Activated CD4-positive, alpha-beta memory T cell treated with anti-CD3 and anti-CD28 coated beads for 36 hours (primary cell): ENCODE data around the gene FUT6. TPM values are rescaled to one million over a fixed set of nuclear protein-coding genes. Genes with fewer than 3 reads are reported as not detected.

ENCODE experiments used
- CTCF ChIA-PET: fragments of 350-600 bp; sonication (Branson Sonifier 250); formaldehyde crosslinking; loops from one replicate; lab custom pipeline; 2021; ENCODE audit warnings: antibody characterized with exemption, inconsistent platforms; lab: Charles Lee
- POLR2A ChIA-PET: fragments of 350-600 bp; sonication (Branson Sonifier 250); formaldehyde crosslinking; loops from one replicate; lab custom pipeline; 2021; ENCODE audit warnings: antibody characterized with exemption; lab: Charles Lee
- DNase-seq: peaks from one replicate; pipeline ENCODE4 v3.0.0-alpha.2; 2020
- H3K27ac Mint-ChIP-seq: one replicate; pipeline ENCODE4 v1.8.0; 2021; ENCODE audit warnings: mixed read lengths
- H3K27me3 Mint-ChIP-seq: one replicate; pipeline ENCODE4 v1.8.0; 2021; ENCODE audit warnings: mixed read lengths
- H3K36me3 Mint-ChIP-seq: one replicate; pipeline ENCODE4 v1.8.0; 2021; ENCODE audit warnings: mixed read lengths
- H3K4me1 Mint-ChIP-seq: one replicate; pipeline ENCODE4 v1.8.0; 2021; ENCODE audit warnings: low read depth, mixed read lengths
- H3K4me3 Mint-ChIP-seq: one replicate; pipeline ENCODE4 v1.8.0; 2021; ENCODE audit warnings: mild to moderate bottlenecking, mixed read lengths
- H3K9me3 Mint-ChIP-seq: one replicate; pipeline ENCODE4 v1.8.0; 2021; ENCODE audit warnings: mixed read lengths
- intact Hi-C: fragments of 100-400 bp; cut with micrococcal nuclease; formaldehyde crosslinking; loops from one replicate; pipeline ENCODE4 v1.15.1; 2023
- total RNA-seq, 2 experiments: library from RNA; stranded (reverse); gene quantifications; one replicate each; pipeline ENCODE4 v1.2.3, GENCODE V29; 2021

FUT6 gene
- total RNA-seq, 2 experiments from 2014 or later = not detected

- DNase-seq = no peak
- intact Hi-C loops = loop anchor here (10.0 kb wide), 1 partner anchor 1267 kb away; the partner anchor contains the start of gene ZNF557
- CTCF ChIA-PET = interaction anchor here (0.6 to 1.3 kb wide), 4 partner anchors 21 to 112 kb away, joined by 3 to 6 read pairs (median 4); no protein-coding TSS in a partner anchor
These were observed 41.3 kb downstream of the FUT6 start for GRCh38 chr19:5798244-5798643.

GRCh38 chr19:5795382-5795919, 44.1 kb downstream of the FUT6 start:
- intact Hi-C loops = loop anchor here (10.0 kb wide), 1 partner anchor 1269 kb away; the partner anchor contains the start of gene ZNF557
- Mint-ChIP-seq H3K4me3 (no peak overlapping the region), H3K4me1 (peaks cover 7% of the 10 kb centered on the region), H3K27ac (no peak overlapping the region), H3K9me3 (no peaks in the 10 kb centered on the region), H3K36me3 (peaks cover 4% of the 10 kb centered on the region), H3K27me3 (peaks cover 4% of the 10 kb centered on the region)
- no peak for DNase-seq
- CTCF ChIA-PET = interaction anchor here (1.1 to 7.6 kb wide), 5 partner anchors 8 to 106 kb away, joined by 3 to 84 read pairs (median 4); partner anchors contain the start of genes NRTN and RPL36
- POLR2A ChIA-PET = interaction anchor here (1.1 kb wide), 1 partner anchor 75 kb away, joined by 3 read pairs; the partner anchor contains the start of genes CATSPERD and LONP1

More at GRCh38 chr19:5798244-5798643, 41.3 kb downstream of the FUT6 start:
- Mint-ChIP-seq H3K27ac (no peak overlapping the region), H3K36me3 (no peaks in the 10 kb centered on the region), H3K4me1 (peaks cover 12% of the 10 kb centered on the region), H3K9me3 (no peaks in the 10 kb centered on the region), H3K4me3 (no peak overlapping the region), H3K27me3 (peaks cover 18% of the 10 kb centered on the region)
- POLR2A ChIA-PET = no interaction called here

GRCh38 chr19:5793188-5793587, 46.3 kb downstream of the FUT6 start:
- Mint-ChIP-seq H3K4me1 (peaks cover 12% of the 10 kb centered on the region), H3K27me3 (no peaks in the 10 kb centered on the region), H3K36me3 (peaks cover 17% of the 10 kb centered on the region), H3K27ac (no peak overlapping the region), H3K4me3 (no peak overlapping the region), H3K9me3 (no peaks in the 10 kb centered on the region)
- ChIA-PET POLR2A (no interaction called here), CTCF (interaction anchor here (1.5 to 7.6 kb wide), 4 partner anchors 10 to 106 kb away, joined by 3 to 84 read pairs (median 8); partner anchors contain the start of genes NRTN and RPL36)
- no peak for DNase-seq
- intact Hi-C loops = loop anchor here (5.0 to 10.0 kb wide), 2 partner anchors 1071 to 1272 kb away; partner anchors contain the start of genes DPP9 and ZNF557

GRCh38 chr19:5792224-5792623, 47.3 kb downstream of the FUT6 start:
- intact Hi-C loops = loop anchor here (5.0 to 10.0 kb wide), 2 partner anchors 1070 to 1273 kb away; partner anchors contain the start of genes DPP9 and ZNF557
- no peak overlapping the region for H3K4me3 Mint-ChIP-seq
- ChIA-PET CTCF (interaction anchor here (7.6 kb wide), 1 partner anchor 11 kb away, joined by 84 read pairs; the partner anchor contains the start of gene NRTN), POLR2A (interaction anchor here (2.6 kb wide), 1 partner anchor 11 kb away, joined by 12 read pairs; no protein-coding TSS in a partner anchor)
- no peak for DNase-seq
- H3K27ac Mint-ChIP-seq = no peak overlapping the region
- peaks cover 19% of the 10 kb centered on the region for H3K36me3 Mint-ChIP-seq
- peaks cover 12% of the 10 kb centered on the region for H3K4me1 Mint-ChIP-seq
- no peaks in the 10 kb centered on the region for H3K27me3 Mint-ChIP-seq
- no peaks in the 10 kb centered on the region for H3K9me3 Mint-ChIP-seq

GRCh38 chr19:5790559-5791520, 48.7 kb downstream of the FUT6 start, which contains the start of gene DUS3L:
Gene DUS3L, minus strand, starts transcription at chr19:5791163. Its CDS starts 22 bp downstream, at chr19:5791141.
- Mint-ChIP-seq H3K4me3 (peak within 1 kb of the TSS; percentile 100), H3K9me3 (no peaks in the 10 kb centered on the region), H3K4me1 (peaks cover 12% of the 10 kb centered on the region), H3K36me3 (peaks cover 31% of the 10 kb centered on the region), H3K27ac (peak within 1 kb of the TSS; percentile 100), H3K27me3 (no peaks in the 10 kb centered on the region)
- ChIA-PET CTCF (interaction anchor here (0.5 to 7.6 kb wide), 5 partner anchors 13 to 327 kb away, joined by 3 to 84 read pairs (median 4); partner anchors contain the start of genes NRTN and VMAC), POLR2A (interaction anchor here (0.8 to 2.6 kb wide), 7 partner anchors 10 to 160 kb away, joined by 3 to 12 read pairs (median 4); partner anchors contain the start of gene NDUFA11)
- peak; percentile 98 for DNase-seq
- intact Hi-C loops = loop anchor here (1.0 to 10.0 kb wide), 9 partner anchors 37 to 1274 kb away; partner anchors contain the start of genes CATSPERD, DPP9, LONP1 and MICOS13

- intact Hi-C loops = loop anchor here (1.0 to 10.0 kb wide), 7 partner anchors 70 to 1275 kb away; partner anchors contain the start of genes CATSPERD, DPP9, LONP1 and MICOS13
- CTCF ChIA-PET = interaction anchor here (0.5 to 7.6 kb wide), 3 partner anchors 14 to 327 kb away, joined by 4 to 84 read pairs (median 4); partner anchors contain the start of genes NRTN and VMAC
- POLR2A ChIA-PET = interaction anchor here (1.2 to 2.6 kb wide), 6 partner anchors 11 to 113 kb away, joined by 3 to 12 read pairs (median 4); partner anchors contain the start of gene NDUFA11
- Mint-ChIP-seq H3K36me3 (peaks cover 33% of the 10 kb centered on the region), H3K9me3 (no peaks in the 10 kb centered on the region), H3K4me3 (peak overlapping the region; percentile 100), H3K4me1 (peaks cover 12% of the 10 kb centered on the region), H3K27ac (peak overlapping the region; percentile 100), H3K27me3 (no peaks in the 10 kb centered on the region)
- no peak for DNase-seq
These were observed 49.5 kb downstream of the FUT6 start for GRCh38 chr19:5789886-5790558.

- peaks cover 33% of the 10 kb centered on the region for H3K36me3 Mint-ChIP-seq
- no peak overlapping the region for H3K4me3 Mint-ChIP-seq
- H3K9me3 Mint-ChIP-seq = no peaks in the 10 kb centered on the region
- peaks cover 12% of the 10 kb centered on the region for H3K4me1 Mint-ChIP-seq
- ChIA-PET CTCF (interaction anchor here (7.6 kb wide), 1 partner anchor 14 kb away, joined by 84 read pairs; the partner anchor contains the start of gene NRTN), POLR2A (interaction anchor here (1.1 to 2.6 kb wide), 5 partner anchors 14 to 70 kb away, joined by 3 to 12 read pairs (median 3); partner anchors contain the start of genes CATSPERD and LONP1)
- no peak for DNase-seq
- no peaks in the 10 kb centered on the region for H3K27me3 Mint-ChIP-seq
- intact Hi-C loops = no loop called here
- no peak overlapping the region for H3K27ac Mint-ChIP-seq
These were observed 50.1 kb downstream of the FUT6 start for GRCh38 chr19:5789351-5789761.

GRCh38 chr19:5788422-5788821, 51.1 kb downstream of the FUT6 start:
- intact Hi-C loops = no loop called here
- no peak for DNase-seq
- Mint-ChIP-seq H3K4me3 (no peak overlapping the region), H3K36me3 (peaks cover 35% of the 10 kb centered on the region), H3K27ac (no peak overlapping the region), H3K9me3 (no peaks in the 10 kb centered on the region), H3K4me1 (peaks cover 9% of the 10 kb centered on the region), H3K27me3 (no peaks in the 10 kb centered on the region)
- ChIA-PET POLR2A (interaction anchor here (1.1 kb wide), 2 partner anchors 40 to 68 kb away, joined by 3 read pairs; partner anchors contain the start of genes CATSPERD and LONP1), CTCF (interaction anchor here (0.8 to 1.1 kb wide), 2 partner anchors 16 to 99 kb away, joined by 3 to 4 read pairs; partner anchors contain the start of gene RPL36)

- intact Hi-C loops = no loop called here
- H3K4me1 Mint-ChIP-seq = peaks cover 9% of the 10 kb centered on the region
- peaks cover 35% of the 10 kb centered on the region for H3K36me3 Mint-ChIP-seq
- no peak for DNase-seq
- POLR2A ChIA-PET = no interaction called here
- no peaks in the 10 kb centered on the region for H3K9me3 Mint-ChIP-seq
- no peaks in the 10 kb centered on the region for H3K27me3 Mint-ChIP-seq
- no peak overlapping the region for H3K27ac Mint-ChIP-seq
- H3K4me3 Mint-ChIP-seq = no peak overlapping the region
- CTCF ChIA-PET = interaction anchor here (1.1 kb wide), 1 partner anchor 16 kb away, joined by 4 read pairs; no protein-coding TSS in a partner anchor
These were observed 51.9 kb downstream of the FUT6 start for GRCh38 chr19:5787409-5788182.
